ENCODE data around the gene FGF4.

FGF4 gene

DNA sequence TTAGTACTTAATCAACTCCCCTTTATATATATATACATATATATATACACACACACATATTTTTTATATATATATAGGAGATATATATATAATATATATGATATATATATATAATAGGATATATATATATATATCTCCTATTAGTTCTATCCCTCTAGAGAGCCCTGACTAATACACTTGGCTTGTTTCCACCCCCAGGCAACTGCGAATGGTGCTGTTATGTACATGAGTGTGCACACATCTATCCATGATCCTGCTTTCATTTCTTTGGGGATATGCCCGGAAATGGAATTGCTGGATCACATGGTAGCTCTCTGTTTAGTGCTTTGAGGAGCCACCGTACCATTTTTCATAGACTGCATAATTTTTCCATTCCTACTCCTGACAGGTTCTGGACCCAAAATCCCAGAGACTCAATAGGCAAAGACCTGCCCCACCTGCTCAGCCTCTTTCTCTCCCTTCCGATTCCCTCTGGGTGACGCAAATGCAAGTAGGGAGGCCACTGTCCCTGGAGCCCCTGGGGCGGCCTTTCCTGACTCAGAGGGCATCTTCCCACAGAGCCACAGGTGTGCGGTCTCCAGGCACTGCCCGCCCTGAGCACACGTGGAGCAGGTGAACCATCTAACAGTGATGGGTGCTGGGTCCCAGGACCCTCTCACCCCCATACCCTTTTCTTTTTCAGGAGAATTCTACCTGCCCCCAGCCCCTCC is 32.1 kb upstream of the FGF4 start:
- DNase-seq = no peak

DNA sequence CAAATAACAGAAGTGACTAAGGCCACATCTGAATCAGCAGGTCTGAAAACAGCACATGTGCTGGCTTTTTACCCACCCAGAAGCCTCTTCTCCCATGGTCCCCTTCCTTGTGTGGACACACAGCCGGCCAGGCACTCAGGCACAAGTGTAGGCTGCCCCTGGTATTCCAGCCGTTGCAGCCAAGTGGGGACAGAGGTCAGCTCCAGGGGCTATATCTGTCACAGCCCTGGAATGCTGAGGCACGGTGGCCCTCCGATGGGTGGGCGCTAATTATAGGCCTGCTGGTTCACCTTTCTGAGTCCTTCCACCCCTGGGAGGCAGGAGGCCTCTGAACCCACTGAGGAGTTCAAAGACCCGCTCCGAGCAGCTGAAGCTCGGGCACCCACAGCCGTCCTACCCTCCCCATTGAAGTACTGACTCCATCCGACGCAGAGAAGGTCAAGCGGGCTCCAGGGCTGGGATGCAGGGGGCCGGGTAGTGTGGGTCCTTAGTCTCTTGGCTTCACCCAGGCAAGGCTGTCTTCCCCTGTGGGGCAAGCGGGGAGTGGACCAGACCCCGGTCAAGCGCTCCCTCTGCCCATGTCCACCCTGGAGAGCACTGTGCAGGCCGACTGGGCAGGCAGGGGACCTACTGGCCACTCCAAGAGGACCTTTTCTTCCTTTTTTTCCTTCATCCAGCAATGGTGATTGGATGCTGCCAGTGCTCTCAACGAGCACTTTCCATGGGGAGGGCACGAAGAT is 29.8 kb upstream of the FGF4 start:
- no peak for DNase-seq

GRCh38 chr11:69803604-69804218 is 28.6 kb upstream of the FGF4 start:
- no peak for DNase-seq

DNA sequence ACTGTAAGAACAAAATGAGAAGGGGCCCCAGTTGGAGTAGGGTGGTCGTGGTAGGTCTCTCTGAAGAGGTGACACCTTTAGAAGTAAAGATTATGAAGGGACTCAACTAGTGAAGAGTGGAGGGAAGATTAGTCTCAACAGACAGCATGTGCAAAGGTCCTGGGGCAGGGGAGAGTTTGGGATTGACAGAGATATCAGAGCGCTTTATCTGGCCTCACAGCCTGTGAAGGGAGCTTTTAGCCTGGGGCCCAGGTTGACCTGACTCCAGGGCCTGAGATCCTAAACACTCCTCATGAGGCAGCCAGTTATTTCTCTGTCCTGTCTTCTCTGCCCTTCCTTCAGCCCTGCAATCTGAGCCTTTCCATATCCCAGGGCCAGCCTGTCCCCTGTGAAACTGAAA is 27.9 kb upstream of the FGF4 start:
- no peak for DNase-seq

DNA sequence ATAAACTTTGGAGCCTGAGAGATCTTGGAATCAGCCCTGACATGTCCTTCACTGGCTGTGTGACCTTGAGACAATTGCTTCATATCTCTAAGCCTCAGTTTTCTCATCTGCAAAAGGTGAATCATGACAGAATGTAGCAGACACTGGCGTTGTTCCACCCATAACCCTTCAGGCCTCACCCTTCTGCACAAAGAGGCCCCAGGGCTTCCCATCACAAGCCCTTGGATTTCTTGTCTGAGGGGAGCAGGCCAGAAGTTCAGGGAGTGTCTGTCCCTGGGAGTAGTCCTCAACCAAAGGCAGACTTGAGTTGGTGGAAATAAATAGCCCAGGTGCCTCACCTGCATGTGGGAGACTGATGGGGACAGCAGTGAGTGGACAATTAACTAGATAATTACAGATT is 27.4 kb upstream of the FGF4 start:
- DNase-seq = no peak

- no peak for DNase-seq
Measured at GRCh38 chr11:69801513-69802335, 26.6 kb upstream of the FGF4 start.

- no peak for DNase-seq
Measured at GRCh38 chr11:69800278-69800677, 25.1 kb upstream of the FGF4 start.

DNA sequence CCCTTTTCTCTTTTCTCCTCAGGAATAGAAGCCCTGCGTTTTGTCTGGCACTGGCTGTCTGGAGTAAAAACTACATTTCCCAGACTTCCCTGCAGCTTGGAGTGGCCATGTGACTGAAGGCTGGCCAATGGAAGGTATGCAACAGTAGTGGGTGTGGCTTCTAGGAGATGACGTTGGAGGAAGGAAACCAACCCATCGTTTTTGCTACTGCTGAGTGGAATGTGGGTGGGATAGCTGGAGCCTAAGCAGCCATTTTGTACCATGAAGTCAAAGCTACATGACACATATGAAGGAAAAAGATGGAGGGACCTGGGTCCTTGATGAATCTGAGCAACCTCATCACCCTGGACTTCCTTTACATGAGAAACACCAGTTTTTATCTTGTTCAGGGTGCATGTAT is 24.4 kb upstream of the FGF4 start:
- no peak for DNase-seq

GRCh38 chr11:69799097-69799496 is 24.0 kb upstream of the FGF4 start:
- DNase-seq = no peak

GRCh38 chr11:69797737-69798528 is 22.8 kb upstream of the FGF4 start:
- DNase-seq = no peak

DNA sequence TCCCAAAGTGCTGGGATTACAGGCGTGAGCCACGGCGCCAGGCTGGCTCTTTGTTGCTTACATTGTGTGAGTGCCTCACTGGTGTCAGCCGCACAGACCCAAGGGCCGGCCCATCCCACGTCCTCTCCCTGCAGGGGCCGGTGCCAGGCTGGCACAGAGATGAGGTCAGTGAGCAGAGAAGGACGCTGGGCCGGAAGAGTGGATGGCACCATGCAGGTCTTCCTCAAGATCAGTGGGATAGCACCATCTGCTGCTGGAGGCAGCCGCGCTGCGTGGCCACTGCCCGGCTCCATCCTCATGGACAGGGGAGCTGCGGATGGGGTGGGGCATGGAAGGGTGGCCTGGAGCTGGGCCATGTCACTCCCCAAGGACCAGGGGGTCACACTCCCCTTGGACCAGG is 22.0 kb upstream of the FGF4 start:
- DNase-seq = no peak

DNA sequence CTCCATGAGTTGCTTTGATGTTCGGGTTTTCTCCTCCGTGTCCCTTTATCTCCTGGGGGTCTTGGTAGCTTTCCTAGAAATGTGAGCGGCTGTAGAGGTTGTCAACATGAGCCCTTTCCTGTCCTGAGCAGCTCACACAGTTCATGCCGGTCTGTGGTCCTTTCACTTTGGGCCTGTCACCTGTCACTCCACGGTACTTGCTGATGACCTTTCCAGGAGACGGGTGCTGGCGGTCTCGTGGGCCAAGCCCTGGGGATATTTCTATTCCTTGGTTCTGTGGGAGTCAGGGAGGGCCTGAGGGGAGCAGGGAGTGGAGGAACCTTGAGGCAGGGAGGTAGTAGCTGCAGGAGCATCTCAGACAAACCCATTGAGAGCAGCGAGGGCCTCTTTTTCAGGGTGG is 20.9 kb upstream of the FGF4 start:
- no peak for DNase-seq

GRCh38 chr11:69791276-69792180 is 16.4 kb upstream of the FGF4 start:
- no peak for DNase-seq

DNA sequence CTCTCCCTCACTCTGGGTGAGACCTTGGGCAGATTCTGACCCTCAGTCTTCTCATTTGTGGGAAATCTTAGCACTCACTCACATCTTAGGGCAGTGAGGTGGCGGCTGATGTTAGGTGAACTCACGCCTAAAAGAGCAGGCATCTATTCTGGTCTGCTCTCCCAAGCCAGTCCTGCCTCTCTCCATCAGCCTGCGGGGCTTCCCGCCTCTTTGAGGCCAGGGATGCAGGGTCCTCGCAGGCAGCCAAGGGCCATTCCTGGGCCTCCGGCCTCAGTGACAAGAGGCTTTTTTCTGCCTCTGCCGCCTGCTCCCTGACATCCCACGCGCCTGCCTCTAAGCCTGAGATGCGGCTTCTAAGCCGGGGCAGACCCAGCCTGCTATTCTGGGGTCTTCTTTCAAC is 13.8 kb upstream of the FGF4 start:
- DNase-seq = no peak

GRCh38 chr11:69787906-69788305 is 12.8 kb upstream of the FGF4 start:
- no peak for DNase-seq

GRCh38 chr11:69787457-69787856 is 12.3 kb upstream of the FGF4 start:
- DNase-seq = no peak

DNA sequence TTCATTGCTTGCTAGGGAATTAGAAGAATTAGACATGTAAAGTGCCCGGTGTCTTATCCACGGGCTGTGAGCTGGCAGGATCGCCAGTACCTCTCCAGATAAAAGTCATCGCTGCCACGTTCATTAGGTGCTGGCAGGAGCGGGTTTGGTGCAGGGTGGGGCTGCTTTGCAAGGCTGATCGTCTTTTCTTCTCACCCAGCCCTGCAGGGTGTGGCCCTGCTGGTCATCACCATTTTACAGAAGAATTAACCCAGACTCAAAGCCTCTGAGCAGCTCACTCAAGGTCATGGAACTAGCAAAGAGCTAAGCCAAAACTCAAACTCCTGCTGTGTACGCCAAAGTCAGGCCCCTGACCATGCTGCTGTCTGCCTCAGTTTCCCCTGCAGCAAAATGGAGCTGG is 6.1 kb upstream of the FGF4 start:
- DNase-seq = no peak

- DNase-seq = no peak
Measured at GRCh38 chr11:69778373-69778772, 3.2 kb upstream of the FGF4 start.

DNA sequence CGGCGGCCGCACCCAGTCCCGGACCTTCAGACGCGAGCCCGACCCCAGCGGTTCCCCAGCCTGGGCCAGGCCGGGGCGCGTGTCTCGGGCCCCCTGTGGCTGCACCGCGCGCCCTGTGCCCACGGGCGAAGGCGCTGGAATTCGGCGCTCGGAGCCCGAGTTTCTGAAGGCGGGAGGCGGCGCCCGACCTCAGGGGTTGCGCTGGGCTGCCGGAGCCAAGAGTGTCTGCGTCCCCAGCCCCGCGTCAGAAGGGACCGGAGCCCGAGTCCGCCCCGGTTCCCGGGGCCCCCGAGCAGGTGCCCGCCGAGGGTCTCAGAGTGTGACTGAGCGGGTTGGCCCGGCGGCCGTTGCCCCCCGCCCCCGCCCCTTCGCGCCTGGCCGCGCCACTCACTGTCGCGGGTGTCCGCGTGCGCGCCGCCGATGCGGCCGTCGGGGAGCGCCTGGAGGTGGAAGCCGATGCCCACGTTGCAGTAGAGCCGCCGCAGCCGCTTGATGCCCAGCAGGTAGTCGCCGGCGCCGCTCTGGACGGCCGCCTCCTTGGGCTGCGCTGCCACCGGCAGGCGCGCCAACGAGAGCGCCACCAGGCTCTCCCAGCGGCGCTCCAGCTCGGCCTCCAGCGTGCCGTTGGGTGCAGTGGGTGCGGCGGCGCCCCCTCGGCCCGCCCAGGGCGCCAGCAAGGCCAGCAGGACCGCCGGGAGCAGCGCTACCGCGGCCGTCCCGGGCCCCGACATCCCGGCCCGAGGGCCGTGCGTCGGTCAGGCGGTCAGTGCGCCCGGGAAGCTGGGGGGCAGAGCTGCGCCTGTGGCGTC is 583 bp downstream of the FGF4 start:
- DNase-seq = no peak

- DNase-seq = no peak
Measured at GRCh38 chr11:69773626-69774353, 1.4 kb downstream of the FGF4 start.

Data from NCI-H2107 (cell line).